BLaER1 treated with 17β-estradiol and CSF1 and Interleukin-3, amounts not matched to agents 10 nM and 100 nM (cell line): ENCODE measurements around the gene MYBPC2.

Experiments used
- H3K27ac ChIP-seq, 11 experiments: shearing (Covaris generic); formaldehyde crosslinking; 2 replicates each; pipeline ENCODE4 v1.8.1; 2022
- H3K27me3 ChIP-seq, 11 experiments: shearing (Covaris generic); formaldehyde crosslinking; 2 replicates each; pipeline ENCODE4 v1.8.1; 2022
- H3K36me3 ChIP-seq, 11 experiments: shearing (Covaris generic); formaldehyde crosslinking; 2 replicates each; pipeline ENCODE4 v1.8.1; 2022
- H3K4me1 ChIP-seq, 10 experiments: shearing (Covaris generic); formaldehyde crosslinking; 2 replicates each; pipeline ENCODE4 v1.8.1; 2022
- H3K4me2 ChIP-seq, 11 experiments: shearing (Covaris generic); formaldehyde crosslinking; 2 replicates each; pipeline ENCODE4 v1.8.1; 2022
- H3K4me3 ChIP-seq, 10 experiments: shearing (Covaris generic); formaldehyde crosslinking; 2 replicates each; pipeline ENCODE4 v1.8.1; 2022
- H3K9ac ChIP-seq, 11 experiments: shearing (Covaris generic); formaldehyde crosslinking; 2 replicates each; pipeline ENCODE4 v1.8.1; 2022
- H3K9me3 ChIP-seq, 11 experiments: shearing (Covaris generic); formaldehyde crosslinking; replicated peaks in 1 of 11; 2 replicates each; pipeline ENCODE4 v1.8.1; 2022
- H4K20me1 ChIP-seq, 11 experiments: shearing (Covaris generic); formaldehyde crosslinking; 2 replicates each; pipeline ENCODE4 v1.8.1; 2022
- Cebpa-rat ChIP-seq, 11 experiments: shearing (Covaris generic); IDR thresholded peaks; 2 replicates each; pipeline ENCODE4 v1.8.1; 2022

The MYBPC2 gene

GRCh38 chr19:50476907-50477238 lies 44.2 kb downstream of the MYBPC2 start:
- no peak overlapping the region for H3K27ac ChIP-seq
- no peak overlapping the region for H3K9ac ChIP-seq
- no peaks in the 10 kb centered on the region; a peak in 2 of 22 replicates for H4K20me1 ChIP-seq
- no peak for TF ChIP-seq Cebpa-rat (IDR thresholded peaks at IDR 0.05)
- H3K4me2 ChIP-seq = peak overlapping the region in 7 of 11 experiments; percentile 16 to 52 (median 29); a peak in 8 of 22 replicates
- H3K4me1 ChIP-seq = peaks cover 0 to 32% (median 22%) of the 10 kb centered on the region in 10 experiments; a peak in 15 of 20 replicates
- H3K27me3 ChIP-seq = peaks cover 25 to 41% (median 36%) of the 10 kb centered on the region in 11 experiments
- H3K36me3 ChIP-seq = no peaks in the 10 kb centered on the region
- no peaks in the 10 kb centered on the region for H3K9me3 ChIP-seq
- H3K4me3 ChIP-seq = peak overlapping the region in 4 of 10 experiments; percentile 14 to 47 (median 20); a peak in 3 of 20 replicates

GRCh38 chr19:50477751-50478515 lies 45.2 kb downstream of the MYBPC2 start:
- no peak for TF ChIP-seq Cebpa-rat (IDR thresholded peaks at IDR 0.05)
- no peaks in the 10 kb centered on the region; a peak in 2 of 22 replicates for H4K20me1 ChIP-seq
- no peak overlapping the region for H3K9ac ChIP-seq
- peaks cover 0 to 32% (median 22%) of the 10 kb centered on the region in 10 experiments; a peak in 15 of 20 replicates for H3K4me1 ChIP-seq
- H3K9me3 ChIP-seq = no peaks in the 10 kb centered on the region
- no peak overlapping the region for H3K4me2 ChIP-seq
- no peak overlapping the region for H3K4me3 ChIP-seq
- no peaks in the 10 kb centered on the region for H3K36me3 ChIP-seq
- H3K27me3 ChIP-seq = peaks cover 25 to 41% (median 36%) of the 10 kb centered on the region in 11 experiments
- no peak overlapping the region for H3K27ac ChIP-seq

- no peaks in the 10 kb centered on the region for H3K9me3 ChIP-seq
- H4K20me1 ChIP-seq = no peaks in the 10 kb centered on the region; a peak in 2 of 22 replicates
- H3K4me3 ChIP-seq = no peak overlapping the region
- H3K36me3 ChIP-seq = no peaks in the 10 kb centered on the region
- H3K4me2 ChIP-seq = peak overlapping the region in 8 of 11 experiments; percentile 1 to 35 (median 28); a peak in 6 of 22 replicates
- H3K27ac ChIP-seq = peak overlapping the region in 1 of 11 experiments; percentile 42; a peak in 1 of 22 replicates
- peak overlapping the region in 3 of 11 experiments; percentile 23 to 37 (median 35); a peak in 2 of 22 replicates for H3K9ac ChIP-seq
- H3K4me1 ChIP-seq = peaks cover 0 to 33% (median 21%) of the 10 kb centered on the region in 10 experiments; a peak in 15 of 20 replicates
- H3K27me3 ChIP-seq = peaks cover 25 to 41% (median 36%) of the 10 kb centered on the region in 11 experiments
- TF ChIP-seq Cebpa-rat (IDR thresholded peaks at IDR 0.05) = no peak
These were observed 46.4 kb downstream of the MYBPC2 start for GRCh38 chr19:50478901-50479715.

- Histone ChIP-seq H3K27me3 (peaks cover 25 to 39% (median 36%) of the 10 kb centered on the region in 11 experiments), H3K36me3 (no peaks in the 10 kb centered on the region), H3K4me3 (no peak overlapping the region), H3K27ac (peak overlapping the region in 1 of 11 experiments; percentile 42; a peak in 1 of 22 replicates), H3K9me3 (no peaks in the 10 kb centered on the region), H3K9ac (peak overlapping the region in 2 of 11 experiments; percentile 35 to 37; a peak in 1 of 22 replicates), H3K4me1 (peaks cover 0 to 40% (median 28%) of the 10 kb centered on the region in 10 experiments; a peak in 17 of 20 replicates), H3K4me2 (peak overlapping the region in 5 of 11 experiments; percentile 1 to 35 (median 15); a peak in 5 of 22 replicates), H4K20me1 (no peaks in the 10 kb centered on the region; a peak in 2 of 22 replicates)
- TF ChIP-seq Cebpa-rat (IDR thresholded peaks at IDR 0.05) = no peak
These were observed 47.1 kb downstream of the MYBPC2 start for GRCh38 chr19:50479761-50480251.

DNA sequence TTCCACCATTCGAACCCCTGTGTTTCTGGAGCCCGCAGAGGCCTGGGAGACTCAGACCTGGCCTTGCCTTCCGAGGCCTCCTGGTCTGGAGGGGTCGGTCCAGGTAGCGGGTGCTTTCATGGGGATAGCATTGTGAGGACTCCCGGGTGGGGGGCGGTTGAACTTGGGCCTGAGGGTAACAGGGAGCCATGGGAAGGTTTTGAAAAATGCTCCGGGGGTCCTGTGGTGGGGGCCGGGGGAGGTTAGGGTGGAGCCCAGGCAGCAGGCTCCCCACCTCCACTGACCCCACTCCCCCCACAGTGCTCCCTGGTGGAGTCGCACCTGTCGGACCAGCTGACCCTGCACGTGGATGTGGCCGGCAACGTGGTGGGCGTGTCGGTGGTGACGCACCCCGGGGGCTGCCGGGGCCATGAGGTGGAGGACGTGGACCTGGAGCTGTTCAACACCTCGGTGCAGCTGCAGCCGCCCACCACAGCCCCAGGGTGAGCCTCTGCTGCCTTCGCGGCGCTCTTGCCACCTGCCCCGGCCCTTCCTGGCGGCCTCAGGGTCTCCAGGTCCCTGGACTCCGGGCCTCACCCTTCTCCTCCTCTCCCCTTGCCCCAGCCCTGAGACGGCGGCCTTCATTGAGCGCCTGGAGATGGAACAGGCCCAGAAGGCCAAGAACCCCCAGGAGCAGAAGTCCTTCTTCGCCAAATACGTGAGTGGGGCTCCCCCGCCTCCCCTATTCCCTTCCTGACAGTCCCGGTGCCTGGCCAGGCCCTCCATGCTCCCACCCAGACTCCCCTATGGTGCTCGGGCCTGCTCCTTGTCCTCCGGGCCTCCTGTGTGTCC lies 47.8 kb downstream of the MYBPC2 start:
- Histone ChIP-seq H3K4me3 (no peak overlapping the region), H4K20me1 (no peaks in the 10 kb centered on the region; a peak in 2 of 22 replicates), H3K27ac (peak overlapping the region in 5 of 11 experiments; percentile 22 to 49 (median 42); a peak in 4 of 22 replicates), H3K9me3 (no peaks in the 10 kb centered on the region), H3K4me1 (peaks cover 0 to 47% (median 34%) of the 10 kb centered on the region in 10 experiments; a peak in 19 of 20 replicates), H3K4me2 (peak overlapping the region in 4 of 11 experiments; percentile 19 to 44 (median 22); a peak in 3 of 22 replicates), H3K9ac (peak overlapping the region in 4 of 11 experiments; percentile 37 to 55 (median 43); a peak in 5 of 22 replicates), H3K36me3 (no peaks in the 10 kb centered on the region), H3K27me3 (peaks cover 25 to 32% (median 30%) of the 10 kb centered on the region in 11 experiments)
- no peak for TF ChIP-seq Cebpa-rat (IDR thresholded peaks at IDR 0.05)

DNA sequence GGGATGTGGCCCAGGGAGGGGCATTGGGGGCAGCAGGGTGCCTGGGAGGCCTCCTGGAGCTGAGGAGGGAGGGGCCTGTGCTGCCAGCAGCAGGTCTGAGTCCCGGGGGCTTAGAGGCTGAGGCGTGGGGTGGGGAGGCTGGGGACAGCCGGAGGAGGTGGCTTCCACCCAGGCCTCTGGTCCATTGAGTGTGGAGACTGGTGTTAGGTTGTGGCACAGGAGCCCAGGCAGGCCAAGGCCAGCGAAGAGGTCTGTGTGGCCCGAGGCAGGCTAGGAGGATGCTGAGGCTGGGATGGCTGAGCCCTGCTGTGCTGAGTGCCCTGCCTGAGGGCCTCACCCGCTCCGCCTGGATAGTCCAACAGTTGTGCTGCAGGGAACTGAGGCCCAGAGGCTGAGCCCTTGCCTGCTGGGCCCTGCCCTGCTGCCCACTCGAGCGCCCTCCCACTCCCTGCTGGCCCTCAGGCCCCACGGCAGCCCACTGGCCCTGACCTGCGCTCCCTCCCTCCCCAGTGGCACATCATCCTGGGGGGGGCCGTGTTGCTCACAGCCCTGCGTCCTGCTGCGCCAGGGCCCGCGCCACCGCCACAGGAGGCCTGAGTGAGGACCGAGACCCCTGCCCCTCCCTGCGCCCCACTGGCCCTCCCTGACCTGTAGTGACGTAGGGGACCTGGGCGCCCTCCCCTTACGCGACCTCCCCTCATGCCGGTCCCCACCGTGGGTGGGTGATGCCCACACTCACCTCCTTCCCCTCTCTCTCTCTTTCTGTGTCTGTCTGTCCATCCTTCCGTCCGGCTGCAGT lies 48.9 kb downstream of the MYBPC2 start:
- H3K27ac ChIP-seq = peak overlapping the region in 6 of 11 experiments; percentile 19 to 49 (median 34); a peak in 7 of 22 replicates
- H3K4me3 ChIP-seq = no peak overlapping the region
- H3K36me3 ChIP-seq = no peaks in the 10 kb centered on the region
- H3K4me1 ChIP-seq = peaks cover 8 to 52% (median 38%) of the 10 kb centered on the region in 10 experiments; a peak in 19 of 20 replicates
- H3K27me3 ChIP-seq = peaks cover 15 to 21% (median 20%) of the 10 kb centered on the region in 11 experiments
- no peak for TF ChIP-seq Cebpa-rat (IDR thresholded peaks at IDR 0.05)
- peak overlapping the region in 8 of 11 experiments; percentile 11 to 65 (median 43); a peak in 10 of 22 replicates for H3K9ac ChIP-seq
- H4K20me1 ChIP-seq = no peaks in the 10 kb centered on the region; a peak in 2 of 22 replicates
- peak overlapping the region in 7 of 11 experiments; percentile 19 to 44 (median 26); a peak in 11 of 22 replicates for H3K4me2 ChIP-seq
- H3K9me3 ChIP-seq = peaks cover 4 to 9% (median 5%) of the 10 kb centered on the region in 11 experiments; a peak in 19 of 22 replicates

- H3K36me3 ChIP-seq = no peaks in the 10 kb centered on the region
These were observed 49.7 kb downstream of the MYBPC2 start for GRCh38 chr19:50482271-50482855.

More at GRCh38 chr19:50482271-50482855, 49.7 kb downstream of the MYBPC2 start:
- Histone ChIP-seq H4K20me1 (no peaks in the 10 kb centered on the region; a peak in 2 of 22 replicates), H3K27ac (no peak overlapping the region), H3K4me2 (no peak overlapping the region), H3K4me3 (no peak overlapping the region), H3K27me3 (peaks cover 7 to 13% (median 12%) of the 10 kb centered on the region in 11 experiments), H3K9ac (no peak overlapping the region), H3K4me1 (peaks cover 14 to 59% (median 42%) of the 10 kb centered on the region in 10 experiments), H3K9me3 (peaks cover 11 to 17% (median 13%) of the 10 kb centered on the region in 11 experiments; a peak in 20 of 22 replicates)
- no peak for TF ChIP-seq Cebpa-rat (IDR thresholded peaks at IDR 0.05)
